SKM-1 treated with dmso at 0.1 percent for 144 hours (cell line): Measurements from ENCODE around the gene MTFP1.
"Not testable (repeated sequence)": the region's sequence is repeated elsewhere in the genome, so short reads cannot be mapped to it uniquely, and the experiment has no call there.

Source experiments
- DNase-seq: peaks from one replicate; lab custom pipeline; 2025; ENCODE audit not compliant: unreplicated experiment; lab: John Stamatoyannopoulos, UW

The MTFP1 gene

GRCh38 chr22:30452861-30453260 is 27.3 kb downstream of the MTFP1 start:
- DNase-seq, result no peak

- peak; percentile 10 for DNase-seq
These were observed 28.4 kb downstream of the MTFP1 start for GRCh38 chr22:30453731-30454510.

- no peak for DNase-seq
These were observed 29.7 kb downstream of the MTFP1 start for GRCh38 chr22:30455075-30455840.

- DNase-seq, result no peak
These were observed 32.4 kb downstream of the MTFP1 start for GRCh38 chr22:30457981-30458380.

- DNase-seq, result no peak
These were observed 33.8 kb downstream of the MTFP1 start for GRCh38 chr22:30459181-30460052.

- DNase-seq, result no peak
These were observed 34.6 kb downstream of the MTFP1 start for GRCh38 chr22:30460147-30460546.

- DNase-seq, result not testable (repeated sequence)
These were observed 35.0 kb downstream of the MTFP1 start for GRCh38 chr22:30460555-30460954.

- no peak for DNase-seq
These were observed 43.6 kb downstream of the MTFP1 start for GRCh38 chr22:30469165-30469564.

- DNase-seq, result no peak
These were observed 45.1 kb downstream of the MTFP1 start for GRCh38 chr22:30470655-30471054.

GRCh38 chr22:30471616-30472318 is 46.2 kb downstream of the MTFP1 start, which contains the start of gene SEC14L3:
Gene SEC14L3 (minus strand): TSS chr22:30472017. CDS start chr22:30471958, 59 bp downstream.
- no peak for DNase-seq

GRCh38 chr22:30472994-30473720 is 47.6 kb downstream of the MTFP1 start:
- no peak for DNase-seq

- DNase-seq, result no peak
These were observed 48.6 kb downstream of the MTFP1 start for GRCh38 chr22:30474121-30474520.

- DNase-seq, result no peak
These were observed 49.3 kb downstream of the MTFP1 start for GRCh38 chr22:30474683-30475424.
